ENCODE data around the gene ZAR1. TPM values are rescaled to one million over a fixed set of nuclear protein-coding genes. Genes with fewer than 3 reads are reported as not detected.
"Not testable (repeated sequence)": the region's sequence is repeated elsewhere in the genome, so short reads cannot be mapped to it uniquely, and the experiment has no call there.

The ZAR1 gene, protein sequence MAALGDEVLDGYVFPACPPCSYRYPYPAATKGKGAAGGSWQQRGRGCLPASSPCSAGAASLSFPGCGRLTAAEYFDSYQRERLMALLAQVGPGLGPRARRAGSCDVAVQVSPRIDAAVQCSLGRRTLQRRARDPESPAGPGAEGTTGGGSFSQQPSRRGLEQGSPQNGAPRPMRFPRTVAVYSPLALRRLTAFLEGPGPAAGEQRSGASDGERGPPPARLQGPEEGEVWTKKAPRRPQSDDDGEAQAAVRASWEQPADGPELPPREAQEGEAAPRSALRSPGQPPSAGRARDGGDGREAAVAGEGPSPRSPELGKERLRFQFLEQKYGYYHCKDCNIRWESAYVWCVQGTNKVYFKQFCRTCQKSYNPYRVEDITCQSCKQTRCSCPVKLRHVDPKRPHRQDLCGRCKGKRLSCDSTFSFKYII
- not detected for total RNA-seq
- not detected for polyA plus RNA-seq
- long read RNA-seq, donor 1: 0 reads
- long read RNA-seq, donor 2: 0 reads
- long read RNA-seq, donor 3: 0 reads
- long read RNA-seq, donor 4: 0 reads

DNA sequence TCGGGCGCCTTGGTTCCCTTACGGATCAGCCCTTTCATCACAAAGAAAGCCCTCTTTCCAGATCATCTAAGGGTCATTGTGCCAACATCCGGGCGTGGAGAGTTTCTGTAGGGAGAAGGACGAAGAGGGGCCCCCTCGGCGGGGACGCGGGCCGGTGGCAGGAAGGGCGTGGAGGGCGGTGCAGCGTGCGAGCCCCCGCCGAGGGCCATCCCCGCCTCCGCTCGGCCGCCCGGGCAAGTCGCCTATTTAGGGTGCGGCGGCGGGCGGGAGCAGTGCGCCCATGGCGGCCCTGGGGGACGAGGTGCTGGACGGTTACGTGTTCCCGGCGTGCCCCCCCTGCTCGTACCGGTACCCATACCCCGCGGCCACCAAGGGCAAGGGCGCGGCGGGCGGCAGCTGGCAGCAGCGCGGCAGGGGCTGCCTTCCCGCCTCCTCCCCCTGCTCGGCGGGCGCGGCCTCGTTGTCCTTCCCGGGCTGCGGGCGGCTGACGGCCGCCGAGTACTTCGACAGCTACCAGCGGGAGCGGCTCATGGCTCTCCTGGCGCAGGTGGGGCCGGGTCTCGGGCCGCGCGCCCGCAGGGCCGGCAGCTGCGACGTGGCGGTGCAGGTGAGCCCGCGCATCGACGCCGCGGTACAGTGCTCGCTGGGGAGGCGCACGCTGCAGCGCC, at the start of gene ZAR1:
Gene ZAR1, plus strand, starts transcription at position 241 of the 668 bp plus-strand sequence. Its CDS starts 40 bp downstream, at position 281.
- no peak within 1 kb of the TSS for H3K27ac ChIP-seq (ENCODE audit: low read length)
- intact Hi-C loops (cut with DNase I): no loop called here
- no peaks in the 10 kb centered on the region for H3K9me3 ChIP-seq (ENCODE audit: control insufficient read depth, low read length)
- H3K4me3 ChIP-seq (ENCODE audit: low read length): peak within 1 kb of the TSS; percentile 47
- 2% methylated on average over 80 of the region's 80 CpGs for WGBS
- H3K4me1 ChIP-seq (ENCODE audit: control insufficient read depth, insufficient read depth, low read length): peaks cover 3% of the 10 kb centered on the region
- peak in 2 of 3 donors; percentile 38 to 46 for DNase-seq
- no peaks in the 10 kb centered on the region for H3K27me3 ChIP-seq (ENCODE audit: control insufficient read depth, insufficient read depth)
- peak; percentile 52 to 61 for ATAC-seq

DNA sequence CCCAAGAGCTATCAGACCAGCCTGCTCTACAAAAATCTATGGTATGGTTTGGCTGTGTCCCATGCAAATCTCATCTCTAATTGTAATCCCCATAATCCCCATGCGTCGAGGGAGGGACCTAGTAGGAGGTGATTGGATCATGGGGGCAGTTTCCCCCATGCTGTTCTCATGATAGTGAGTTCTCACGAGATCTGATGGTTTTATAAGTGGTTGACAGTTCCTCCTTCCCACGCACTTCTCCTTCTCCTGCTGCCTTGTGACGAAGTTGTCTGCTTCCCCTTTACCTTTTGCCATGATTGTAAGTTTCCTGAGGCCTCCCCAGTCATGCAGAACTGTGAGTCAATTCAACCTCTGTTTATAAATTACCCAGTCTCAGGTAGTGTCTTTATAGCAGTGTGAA, 49.1 kb upstream of the ZAR1 start:
- ATAC-seq; DNase-seq; H3K4me3 ChIP-seq (ENCODE audit: low read length); H3K27ac ChIP-seq (ENCODE audit: low read length); intact Hi-C loops (cut with DNase I); H3K27me3 ChIP-seq (ENCODE audit: control insufficient read depth, insufficient read depth); H3K4me1 ChIP-seq (ENCODE audit: control insufficient read depth, insufficient read depth, low read length); H3K9me3 ChIP-seq (ENCODE audit: control insufficient read depth, low read length): not testable (repeated sequence)
- WGBS: 76% methylated on average over 5 of the region's 5 CpGs

DNA sequence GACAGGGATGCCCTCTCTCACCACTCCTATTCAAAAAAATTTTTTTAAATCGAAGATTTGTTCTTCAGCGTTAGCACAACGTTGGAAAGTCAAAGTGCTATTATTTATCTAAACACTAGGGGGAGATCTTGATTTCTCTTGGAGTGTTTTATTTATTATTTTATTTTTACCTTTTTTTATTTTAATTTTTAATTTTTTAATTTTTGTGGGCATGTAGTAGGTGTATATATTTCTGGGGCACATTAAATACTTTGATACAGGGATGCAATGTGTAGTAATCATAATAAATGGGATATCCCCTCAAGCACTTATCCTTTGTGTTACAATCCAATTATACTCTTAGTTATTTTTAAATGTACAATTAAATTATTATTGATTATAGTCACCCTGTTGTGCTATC, 44.3 kb upstream of the ZAR1 start:
- ATAC-seq (no peak), DNase-seq (no peak)
- Histone ChIP-seq H3K4me1 (ENCODE audit: control insufficient read depth, insufficient read depth, low read length) (no peaks in the 10 kb centered on the region), H3K4me3 (ENCODE audit: low read length) (no peak overlapping the region), H3K27ac (ENCODE audit: low read length) (no peak overlapping the region), H3K9me3 (ENCODE audit: control insufficient read depth, low read length) (no peaks in the 10 kb centered on the region), H3K27me3 (ENCODE audit: control insufficient read depth, insufficient read depth) (no peaks in the 10 kb centered on the region)
- 9% methylated on average over 3 of the region's 3 CpGs for WGBS
- intact Hi-C loops (cut with DNase I): loop anchor here in 1 of 4 donors (5.0 kb wide), 1 partner anchor 517 kb away; no protein-coding TSS in a partner anchor

DNA sequence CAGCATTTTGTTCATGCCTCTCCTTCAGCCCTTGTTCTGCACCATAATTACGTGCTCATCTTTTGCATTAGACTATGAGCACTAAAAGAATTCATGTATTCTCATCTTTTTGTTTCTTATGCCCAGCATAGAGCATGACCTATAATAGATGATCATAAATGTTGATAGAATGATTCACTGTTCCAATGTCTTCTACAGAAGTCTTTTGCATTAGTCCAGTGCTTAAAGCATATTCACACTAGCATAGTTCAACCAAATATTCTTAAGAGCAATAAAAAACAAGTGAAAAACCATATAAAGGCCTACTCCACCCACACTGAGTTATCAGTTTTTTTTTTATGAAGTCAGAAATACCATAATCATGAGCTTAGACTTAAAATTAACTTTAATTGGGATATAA, 43.4 kb upstream of the ZAR1 start:
- no peak overlapping the region for H3K27ac ChIP-seq (ENCODE audit: low read length)
- no peaks in the 10 kb centered on the region for H3K27me3 ChIP-seq (ENCODE audit: control insufficient read depth, insufficient read depth)
- WGBS: 94% methylated on average over 1 of the region's 1 CpG
- H3K4me1 ChIP-seq (ENCODE audit: control insufficient read depth, insufficient read depth, low read length): no peaks in the 10 kb centered on the region
- DNase-seq: no peak
- H3K4me3 ChIP-seq (ENCODE audit: low read length): no peak overlapping the region
- no peak for ATAC-seq
- no peaks in the 10 kb centered on the region for H3K9me3 ChIP-seq (ENCODE audit: control insufficient read depth, low read length)
- intact Hi-C loops (cut with DNase I): loop anchor here in 1 of 4 donors (5.0 kb wide), 1 partner anchor 516 kb away; no protein-coding TSS in a partner anchor

DNA sequence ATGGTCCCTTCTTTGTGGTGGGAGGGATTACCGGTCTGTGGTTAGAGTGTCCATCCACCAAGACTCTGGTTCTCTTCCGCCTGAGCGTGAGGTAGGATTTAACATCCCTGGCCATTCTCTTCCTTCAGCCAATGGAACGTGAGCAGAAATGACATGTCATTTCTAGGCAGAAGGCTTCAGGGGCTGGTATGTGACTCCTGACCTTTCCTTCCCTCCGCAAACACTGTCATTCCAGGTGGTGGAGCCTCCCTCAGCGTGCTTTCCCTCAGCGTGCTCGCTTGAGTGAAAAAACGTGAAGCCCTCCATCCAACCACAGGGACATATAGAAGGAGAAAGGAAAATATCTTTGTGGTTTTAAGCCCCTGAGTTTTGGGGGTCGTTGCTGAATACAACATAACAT, 40.9 kb upstream of the ZAR1 start:
- H3K9me3 ChIP-seq (ENCODE audit: control insufficient read depth, low read length): no peaks in the 10 kb centered on the region
- no peak overlapping the region for H3K27ac ChIP-seq (ENCODE audit: low read length)
- 89% methylated on average over 10 of the region's 10 CpGs for WGBS
- intact Hi-C loops (cut with DNase I): loop anchor here in 1 of 4 donors (5.0 kb wide), 1 partner anchor 513 kb away; no protein-coding TSS in a partner anchor
- H3K4me3 ChIP-seq (ENCODE audit: low read length): no peak overlapping the region
- DNase-seq (no peak), ATAC-seq (no peak)
- no peaks in the 10 kb centered on the region for H3K4me1 ChIP-seq (ENCODE audit: control insufficient read depth, insufficient read depth, low read length)
- H3K27me3 ChIP-seq (ENCODE audit: control insufficient read depth, insufficient read depth): no peaks in the 10 kb centered on the region

DNA sequence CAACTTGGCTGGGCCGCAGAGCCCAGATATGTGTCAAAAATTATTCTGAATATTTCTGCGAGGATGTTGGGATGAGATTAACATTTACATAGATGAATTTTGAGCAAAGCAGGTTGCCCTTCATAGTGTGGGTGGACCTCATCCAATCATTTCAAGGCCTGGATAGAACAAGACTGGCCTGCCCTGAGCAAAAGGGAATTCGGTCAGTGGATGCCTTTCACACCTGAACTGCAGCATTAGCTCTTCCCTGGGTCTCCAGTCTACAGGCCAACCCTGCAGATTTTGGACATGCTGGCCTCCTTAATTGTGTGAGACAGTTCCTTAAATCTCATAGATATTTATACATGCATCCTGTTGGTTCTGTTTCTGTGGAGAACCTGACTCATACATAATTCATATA, 39.3 kb upstream of the ZAR1 start:
- H3K27ac ChIP-seq (ENCODE audit: low read length): no peak overlapping the region
- DNase-seq (no peak), ATAC-seq (no peak)
- H3K4me3 ChIP-seq (ENCODE audit: low read length): no peak overlapping the region
- H3K9me3 ChIP-seq (ENCODE audit: control insufficient read depth, low read length): no peaks in the 10 kb centered on the region
- H3K4me1 ChIP-seq (ENCODE audit: control insufficient read depth, insufficient read depth, low read length): no peaks in the 10 kb centered on the region
- no peaks in the 10 kb centered on the region for H3K27me3 ChIP-seq (ENCODE audit: control insufficient read depth, insufficient read depth)
- intact Hi-C loops (cut with DNase I): no loop called here
- WGBS: 96% methylated on average over 3 of the region's 3 CpGs

DNA sequence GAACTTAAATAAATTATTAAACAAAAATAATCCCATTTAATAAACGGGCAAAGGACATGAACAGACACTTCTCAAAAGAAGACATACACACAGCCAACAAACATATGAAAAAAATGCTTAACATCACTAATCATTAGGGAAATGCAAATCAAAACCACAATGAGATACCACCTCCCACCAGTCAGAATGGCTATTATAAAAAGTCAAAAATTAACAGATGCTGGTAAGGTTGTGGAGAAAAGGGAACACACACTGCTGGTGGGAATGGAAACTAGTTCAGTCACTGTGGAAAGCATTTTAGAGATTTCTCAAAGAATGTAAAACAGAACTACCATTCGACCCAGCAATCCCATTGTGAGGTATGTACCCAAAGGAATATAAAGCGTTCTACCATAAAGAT, 38.4 kb upstream of the ZAR1 start:
- 88% methylated on average over 3 of the region's 3 CpGs for WGBS
- H3K9me3 ChIP-seq (ENCODE audit: control insufficient read depth, low read length); H3K4me1 ChIP-seq (ENCODE audit: control insufficient read depth, insufficient read depth, low read length); ATAC-seq; intact Hi-C loops (cut with DNase I); H3K4me3 ChIP-seq (ENCODE audit: low read length); H3K27me3 ChIP-seq (ENCODE audit: control insufficient read depth, insufficient read depth); DNase-seq; H3K27ac ChIP-seq (ENCODE audit: low read length): not testable (repeated sequence)

DNA sequence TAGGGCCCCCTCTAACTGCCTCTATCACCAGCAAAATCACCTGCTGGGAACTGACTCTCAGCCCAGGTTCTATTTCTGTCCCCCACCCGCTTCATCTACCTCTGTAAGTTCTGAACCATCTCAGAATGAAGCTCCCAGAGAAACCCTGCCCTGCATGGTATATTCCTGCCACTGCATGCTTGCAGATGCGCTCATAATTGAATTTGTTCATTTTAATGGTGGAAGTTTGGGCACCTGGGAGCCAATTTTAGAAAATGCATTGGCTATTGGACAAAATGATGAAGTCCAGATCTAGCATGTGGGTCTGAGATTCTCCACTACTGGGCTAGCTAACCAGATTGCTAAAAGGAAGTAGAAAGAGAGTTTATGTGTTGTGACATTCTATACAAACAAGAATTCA, 35.5 kb upstream of the ZAR1 start:
- DNase-seq: no peak
- no peak for ATAC-seq
- Histone ChIP-seq H3K27me3 (ENCODE audit: control insufficient read depth, insufficient read depth) (no peaks in the 10 kb centered on the region), H3K4me3 (ENCODE audit: low read length) (no peak overlapping the region), H3K27ac (ENCODE audit: low read length) (no peak overlapping the region), H3K9me3 (ENCODE audit: control insufficient read depth, low read length) (no peaks in the 10 kb centered on the region), H3K4me1 (ENCODE audit: control insufficient read depth, insufficient read depth, low read length) (no peaks in the 10 kb centered on the region)
- intact Hi-C loops (cut with DNase I): no loop called here
- WGBS: 92% methylated on average over 2 of the region's 2 CpGs

DNA sequence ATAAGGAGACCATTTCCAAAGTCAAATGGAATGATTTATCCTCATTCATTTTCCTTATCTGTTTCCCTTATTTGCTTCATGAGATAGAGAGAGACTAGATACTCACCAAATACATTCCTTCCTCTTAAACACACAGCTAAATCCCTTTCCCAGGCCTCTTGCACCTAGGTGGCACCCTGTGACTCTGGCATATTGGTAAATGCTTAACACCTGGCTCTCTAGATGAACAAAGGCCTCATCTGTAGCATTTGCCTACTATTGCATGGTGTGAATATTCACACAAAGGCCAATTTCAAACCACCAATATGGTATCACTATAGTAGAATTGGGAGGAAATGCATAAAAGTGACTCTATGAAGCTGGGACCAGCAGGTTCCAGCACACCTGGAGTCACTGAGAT, 29.1 kb upstream of the ZAR1 start:
- DNase-seq: no peak
- Histone ChIP-seq H3K27ac (ENCODE audit: low read length) (no peak overlapping the region), H3K4me1 (ENCODE audit: control insufficient read depth, insufficient read depth, low read length) (no peaks in the 10 kb centered on the region), H3K9me3 (ENCODE audit: control insufficient read depth, low read length) (no peaks in the 10 kb centered on the region), H3K4me3 (ENCODE audit: low read length) (no peak overlapping the region), H3K27me3 (ENCODE audit: control insufficient read depth, insufficient read depth) (no peaks in the 10 kb centered on the region)
- ATAC-seq: no peak
- intact Hi-C loops (cut with DNase I): no loop called here

DNA sequence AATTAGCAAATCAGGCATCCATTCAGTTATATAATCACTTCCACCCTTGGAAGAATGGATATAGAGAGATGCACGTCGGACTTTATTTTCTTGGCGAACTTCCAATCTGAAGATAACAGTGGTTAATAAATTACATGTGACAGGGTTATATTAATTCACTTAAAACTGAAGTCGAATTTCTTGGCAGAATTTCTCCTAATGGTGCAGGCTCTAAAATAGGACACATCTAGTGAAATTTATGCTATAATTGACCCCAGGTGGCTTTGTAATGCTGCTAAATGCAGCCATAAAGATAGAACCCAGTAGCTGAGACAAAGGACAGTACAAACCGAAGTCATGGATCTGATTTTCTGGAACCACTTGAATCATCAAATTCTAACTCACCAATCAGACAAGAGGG, 27.7 kb upstream of the ZAR1 start:
- Histone ChIP-seq H3K4me1 (ENCODE audit: control insufficient read depth, insufficient read depth, low read length) (no peaks in the 10 kb centered on the region), H3K4me3 (ENCODE audit: low read length) (no peak overlapping the region), H3K27ac (ENCODE audit: low read length) (no peak overlapping the region), H3K27me3 (ENCODE audit: control insufficient read depth, insufficient read depth) (no peaks in the 10 kb centered on the region), H3K9me3 (ENCODE audit: control insufficient read depth, low read length) (no peaks in the 10 kb centered on the region)
- DNase-seq (no peak), ATAC-seq (no peak)
- intact Hi-C loops (cut with DNase I): no loop called here
- 44% methylated on average over 5 of the region's 5 CpGs for WGBS

DNA sequence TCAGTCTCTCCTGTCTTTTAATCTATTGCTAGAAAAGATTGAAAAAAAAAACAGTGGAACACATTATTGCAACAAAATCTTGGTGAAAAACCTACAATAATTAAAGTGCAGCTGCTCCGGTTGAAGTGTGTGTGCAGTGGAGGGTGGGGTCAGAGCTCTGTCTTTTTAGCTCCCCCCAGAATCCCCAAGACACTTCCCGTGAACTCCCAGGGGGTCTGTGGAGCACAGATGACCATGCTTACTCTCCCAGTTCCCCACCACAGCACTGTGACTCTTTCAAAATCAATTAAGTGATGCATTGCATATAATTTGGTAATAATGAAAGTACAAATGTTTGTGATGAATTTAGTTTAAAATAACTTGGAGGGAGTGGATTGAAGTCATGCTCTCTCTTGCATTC, 22.6 kb upstream of the ZAR1 start:
- no peak for ATAC-seq
- no peak for DNase-seq
- Histone ChIP-seq H3K4me1 (ENCODE audit: control insufficient read depth, insufficient read depth, low read length) (no peaks in the 10 kb centered on the region), H3K27me3 (ENCODE audit: control insufficient read depth, insufficient read depth) (no peaks in the 10 kb centered on the region), H3K9me3 (ENCODE audit: control insufficient read depth, low read length) (no peaks in the 10 kb centered on the region), H3K4me3 (ENCODE audit: low read length) (no peak overlapping the region), H3K27ac (ENCODE audit: low read length) (no peak overlapping the region)
- intact Hi-C loops (cut with DNase I): no loop called here
- WGBS: 62% methylated on average over 2 of the region's 2 CpGs
